CD4-positive, alpha-beta T cell treated with Interleukin-2 at 100 ng/mL for 4 hours (primary cell): Measurements from ENCODE around the gene SMG5.
"Not testable (repeated sequence)": the region's sequence is repeated elsewhere in the genome, so short reads cannot be mapped to it uniquely, and the experiment has no call there.

Experiments
- DNase-seq: peaks from one replicate; pipeline ENCODE4 v3.0.0-alpha.2; 2020; ENCODE audit warnings: low spot score

Gene SMG5

GRCh38 chr1:156282479-156283222 lies at the start of gene SMG5:
Gene SMG5, minus strand, starts transcription at chr1:156282825. Its CDS starts 145 bp downstream, at chr1:156282680.
- DNase-seq = peak; percentile 98

DNA sequence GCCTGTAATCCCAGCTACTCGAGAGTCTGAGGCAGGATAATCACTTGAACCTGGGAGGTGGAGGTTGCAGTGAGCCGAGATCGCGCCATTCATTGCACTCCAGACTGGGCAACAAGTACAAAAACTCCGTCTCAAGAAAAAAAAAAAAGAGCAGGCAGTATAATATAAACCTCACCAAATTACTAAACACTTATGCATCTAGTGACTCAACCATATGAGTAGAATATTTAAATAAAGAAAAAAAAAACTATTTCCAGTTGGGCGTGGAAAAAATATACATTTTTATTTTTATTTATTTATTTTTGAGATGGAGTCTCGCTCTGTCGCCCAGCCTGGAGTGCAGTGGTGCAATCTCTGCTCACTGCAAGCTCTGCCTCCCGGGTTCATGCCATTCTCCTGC lies 40.6 kb upstream of the SMG5 start:
- not testable (repeated sequence) for DNase-seq

DNA sequence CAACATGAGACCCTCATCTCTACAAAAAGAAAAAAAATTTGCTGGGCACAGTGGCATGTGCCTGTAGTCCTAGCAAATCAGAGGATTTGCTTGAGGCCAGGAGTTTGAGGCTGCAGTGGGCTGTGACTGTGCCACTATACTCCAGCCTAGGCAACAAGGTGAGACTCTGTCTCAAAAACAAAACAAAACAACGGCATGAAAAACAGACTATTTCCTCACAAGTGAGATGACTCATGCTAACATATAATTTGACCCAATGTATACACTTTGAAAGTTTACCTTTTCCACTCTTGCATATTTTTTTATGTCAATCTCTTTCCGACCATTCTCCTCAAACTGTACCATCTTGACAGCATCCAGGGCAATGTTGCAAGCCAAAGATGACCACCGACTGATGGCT lies 37.9 kb upstream of the SMG5 start:
- no peak for DNase-seq

GRCh38 chr1:156319664-156320063 lies 37.0 kb upstream of the SMG5 start:
- peak; percentile 34 for DNase-seq

DNA sequence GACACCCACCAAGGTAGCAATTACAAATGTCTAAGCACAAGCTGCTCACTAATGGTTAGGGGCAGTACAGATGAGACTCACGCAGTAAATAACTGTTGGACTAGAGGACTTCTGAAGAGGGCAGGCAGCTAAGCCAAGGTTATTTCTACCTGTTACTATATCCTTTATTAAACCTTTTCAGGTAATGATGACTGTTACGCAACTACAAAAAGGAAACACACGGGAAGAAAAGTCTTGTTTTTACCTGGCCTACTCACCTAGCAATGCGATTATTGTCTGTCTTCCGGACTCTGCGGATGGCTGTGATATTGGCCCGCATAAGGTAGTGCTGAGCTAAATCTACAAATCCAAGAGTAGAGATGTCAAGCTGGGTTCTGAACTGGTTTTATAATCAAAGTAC lies 34.3 kb upstream of the SMG5 start:
- no peak for DNase-seq

DNA sequence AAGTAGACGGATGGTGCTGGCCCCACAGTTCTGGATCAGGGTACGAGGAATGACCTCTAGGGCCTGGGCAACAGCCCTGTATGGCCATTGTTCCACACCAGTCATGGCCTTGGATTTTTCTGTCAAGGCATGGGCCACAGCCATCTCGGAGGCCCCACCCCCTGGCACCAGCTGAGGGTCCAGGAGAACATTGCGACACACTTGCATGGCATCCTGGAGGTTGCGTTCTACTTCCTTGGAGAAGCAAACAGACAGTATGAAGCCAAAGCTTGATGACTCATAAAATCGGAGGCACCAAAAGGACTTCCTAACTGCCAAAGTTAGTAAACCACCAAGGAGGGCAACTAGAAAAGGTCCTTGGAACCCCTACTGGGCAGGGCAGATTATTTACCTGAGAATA lies 28.3 kb upstream of the SMG5 start:
- DNase-seq = no peak

DNA sequence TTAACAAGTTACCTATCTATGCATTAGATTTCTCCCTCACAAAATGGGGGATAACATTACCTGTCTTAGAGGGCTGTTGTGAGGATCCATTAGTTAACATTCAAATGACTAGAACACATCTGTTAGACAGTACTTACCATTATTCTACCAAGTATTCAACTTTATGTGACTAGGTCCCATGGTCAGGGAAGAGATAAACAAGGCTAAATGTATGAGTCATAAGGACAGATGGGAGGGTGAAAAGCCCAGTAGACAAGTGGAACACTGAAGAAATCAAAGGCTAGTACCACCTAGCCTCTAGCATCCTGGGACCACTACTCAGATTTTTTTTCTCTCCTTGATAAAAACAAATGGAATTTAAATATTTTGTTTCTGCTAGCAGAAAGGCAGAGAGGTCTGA lies 25.5 kb upstream of the SMG5 start:
- no peak for DNase-seq

DNA sequence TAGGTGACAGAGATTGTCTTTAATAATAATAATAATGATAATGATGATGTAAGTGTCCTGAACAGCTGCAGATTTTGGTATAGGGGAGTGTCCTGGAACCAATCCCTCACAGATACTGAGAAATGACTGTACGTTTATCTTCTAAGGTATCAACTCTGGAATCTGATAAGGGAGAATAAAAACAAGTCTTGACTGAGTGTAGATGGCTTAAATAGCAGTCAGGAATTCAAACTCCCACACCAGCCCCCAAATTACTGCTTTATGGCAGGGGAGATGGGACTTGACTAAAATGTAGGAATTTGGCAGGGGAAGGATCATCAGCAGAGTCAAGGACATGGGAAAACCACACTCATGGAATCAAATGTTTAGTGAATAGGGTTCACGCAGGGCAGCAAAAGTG lies 22.6 kb upstream of the SMG5 start:
- DNase-seq = no peak

DNA sequence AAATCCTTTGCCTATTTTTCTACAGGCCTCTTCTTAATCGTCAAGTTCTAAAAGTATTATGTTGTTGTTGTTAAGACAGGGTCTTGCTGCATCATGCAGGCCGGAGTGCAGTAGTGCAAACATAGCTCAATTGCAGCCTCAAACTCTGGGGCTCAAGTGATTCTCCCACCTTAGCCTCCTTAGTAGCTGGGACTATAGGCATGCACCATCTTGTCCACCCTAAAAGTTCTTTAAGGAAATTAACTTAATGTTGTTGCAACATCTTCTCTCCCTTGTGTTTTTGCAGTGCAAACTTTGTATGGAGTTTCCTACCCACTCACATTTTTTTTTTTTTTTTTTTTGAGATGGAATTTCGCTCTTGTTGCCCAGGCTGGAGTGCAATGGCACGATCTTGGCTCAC lies 20.6 kb upstream of the SMG5 start:
- DNase-seq = no peak

DNA sequence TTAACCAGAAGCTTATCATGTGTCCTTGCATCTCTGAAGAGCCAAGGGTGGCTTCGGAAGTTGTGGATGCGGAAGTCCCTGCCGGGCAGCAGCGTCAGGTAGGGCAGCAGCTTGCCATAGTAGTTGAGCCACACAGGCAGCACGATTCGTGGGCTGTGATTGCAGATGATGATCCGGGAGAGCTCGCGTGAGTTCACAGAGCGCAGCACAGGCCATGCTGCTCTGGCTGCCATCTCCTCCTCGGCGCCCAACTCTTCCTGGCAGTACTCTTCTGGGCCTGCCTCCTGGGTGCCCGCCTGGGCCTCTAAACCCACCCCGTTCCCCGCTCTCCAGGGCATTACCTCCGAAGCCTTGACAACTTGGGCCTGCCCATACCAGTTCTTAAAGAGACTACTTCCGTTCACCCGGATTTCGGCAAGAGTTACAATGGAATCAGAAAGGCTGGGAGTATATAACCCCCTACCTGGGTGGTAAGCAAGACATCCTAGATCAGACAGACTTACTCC lies 16.3 kb upstream of the SMG5 start, which contains the start of gene VHLL:
VHLL (minus strand) TSS at position 456 of the 506 bp plus-strand sequence; CDS start at position 338, 118 bp downstream.
- no peak for DNase-seq

- DNase-seq = peak; percentile 57
Observed at GRCh38 chr1:156295391-156295947, 12.8 kb upstream of the SMG5 start, which contains the start of gene GLMP. Gene GLMP, minus strand, starts transcription at chr1:156295679. Its CDS starts 34 bp downstream, at chr1:156295645.

DNA sequence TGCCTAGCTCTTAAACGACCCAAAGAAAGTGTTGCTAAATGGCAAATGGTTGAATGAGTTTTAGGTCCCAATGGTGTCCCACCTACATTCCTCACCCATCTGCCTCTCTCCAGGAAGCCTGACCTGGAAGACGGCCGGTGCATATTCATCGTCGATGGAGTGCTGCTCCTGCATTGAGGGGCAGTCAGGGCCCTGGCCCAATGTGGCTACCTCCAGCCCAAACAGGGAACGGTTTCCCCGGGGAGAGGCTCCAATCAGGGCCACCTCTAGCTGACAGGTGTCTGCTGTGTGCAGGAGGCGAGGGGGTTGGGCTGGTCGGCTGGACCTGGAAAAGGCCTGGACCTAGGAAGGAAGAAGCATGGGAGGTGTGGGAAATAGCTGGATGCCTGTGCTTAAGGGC lies 11.3 kb upstream of the SMG5 start:
- no peak for DNase-seq

GRCh38 chr1:156293098-156293434 lies 10.4 kb upstream of the SMG5 start:
- DNase-seq = no peak

DNA sequence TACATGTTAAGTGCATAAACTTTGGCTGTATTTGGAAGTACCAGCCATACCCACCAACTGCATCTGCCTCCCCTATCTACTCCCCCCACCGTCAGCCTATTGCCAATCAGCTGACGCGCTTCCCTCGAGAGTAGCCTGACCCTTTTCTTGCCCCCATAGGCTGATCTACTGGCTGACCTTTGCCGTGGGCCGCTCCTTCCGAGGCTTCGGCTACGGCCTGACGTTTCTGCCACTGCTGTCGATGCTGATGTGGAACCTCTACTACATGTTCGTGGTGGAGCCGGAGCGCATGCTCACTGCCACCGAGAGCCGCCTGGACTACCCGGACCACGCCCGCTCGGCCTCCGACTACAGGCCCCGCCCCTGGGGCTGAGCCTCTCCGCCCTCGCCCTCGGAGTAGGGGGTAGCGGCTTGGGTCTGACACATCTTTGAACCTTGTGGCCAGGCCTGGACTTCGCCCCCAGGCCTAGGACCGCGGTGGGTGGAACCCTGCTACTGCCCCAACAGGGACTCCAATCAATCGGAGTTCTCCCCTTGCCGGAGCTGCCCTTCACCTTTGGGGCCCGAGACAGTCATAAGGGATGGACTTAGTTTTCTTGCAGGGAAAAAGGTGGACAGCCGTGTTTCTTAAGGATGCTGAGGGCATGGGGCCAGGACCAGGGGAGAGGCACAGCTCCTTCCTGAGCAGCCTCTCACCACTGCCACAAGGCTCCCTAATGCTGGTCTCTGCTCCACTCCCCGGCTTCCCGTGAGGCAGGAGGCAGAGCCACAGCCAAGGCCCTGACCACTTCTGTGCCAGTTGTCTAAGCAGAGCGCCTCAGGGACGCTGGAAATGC lies 8.8 kb upstream of the SMG5 start:
- DNase-seq = no peak

DNA sequence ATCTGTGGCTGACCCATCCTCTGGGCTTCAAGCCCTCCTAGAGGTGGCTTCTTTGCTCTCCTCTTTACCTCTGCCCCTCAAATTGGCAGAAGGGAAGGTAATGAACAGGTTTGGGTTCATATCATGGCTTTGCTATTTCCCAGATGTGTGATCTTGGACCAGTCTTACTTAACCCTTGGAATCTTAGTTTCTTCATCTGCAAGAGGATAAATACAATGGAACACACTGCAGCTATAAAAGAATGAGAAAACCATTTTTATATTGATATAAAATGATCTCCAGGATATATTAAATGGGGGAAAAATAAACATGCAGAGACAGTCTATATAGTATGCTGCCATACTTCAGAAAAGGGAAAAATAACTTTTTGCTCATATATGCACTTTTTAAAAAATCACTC lies 7.2 kb upstream of the SMG5 start:
- DNase-seq = no peak

GRCh38 chr1:156286061-156286460 lies 3.4 kb upstream of the SMG5 start:
- DNase-seq = no peak

- no peak for DNase-seq
Observed at GRCh38 chr1:156285437-156285836, 2.8 kb upstream of the SMG5 start.

DNA sequence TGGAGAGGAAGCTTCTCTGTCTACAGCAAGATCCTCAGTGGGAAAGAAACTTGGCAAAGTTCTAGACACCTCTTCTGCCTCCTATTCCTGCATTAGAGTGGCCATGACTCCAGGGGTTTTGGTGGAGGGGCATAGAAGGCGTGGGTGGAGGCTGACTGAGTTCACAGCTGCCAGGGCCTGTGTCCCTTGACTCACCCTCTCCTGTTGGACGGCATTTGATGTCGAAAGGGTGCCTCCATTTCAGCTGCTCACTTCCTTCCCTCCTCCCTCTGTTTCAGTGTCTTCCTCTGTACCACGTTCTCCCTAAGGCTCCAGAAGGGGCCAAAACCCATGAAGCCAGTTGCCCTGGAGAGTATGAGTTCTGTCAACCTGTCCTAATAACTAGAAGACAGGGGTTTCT lies 2.1 kb upstream of the SMG5 start:
- DNase-seq = no peak

DNA sequence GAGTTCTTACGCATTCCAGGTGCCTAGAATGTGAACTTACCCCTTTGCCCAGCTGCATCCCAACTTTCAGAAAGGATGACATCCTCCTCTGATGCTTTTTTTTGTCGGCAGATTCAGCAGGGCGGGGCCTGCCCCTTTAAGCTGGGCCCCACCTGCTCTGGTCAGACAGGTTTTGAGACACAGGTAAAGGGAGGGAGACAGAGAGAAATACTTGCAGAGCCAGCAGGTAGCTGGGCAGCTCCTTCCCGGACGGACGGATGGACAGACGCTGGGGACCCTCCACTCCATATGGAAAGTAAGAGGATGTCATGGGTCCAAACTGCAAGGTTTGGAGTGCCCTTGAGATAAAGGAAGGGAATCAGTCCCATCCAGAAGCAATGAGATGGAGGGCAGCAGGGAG lies 1.5 kb upstream of the SMG5 start, which contains the start of gene TMEM79:
TMEM79 (plus strand) TSS at position 214 of the 400 bp plus-strand sequence. CDS start 902 bp downstream, outside the sequence.
- DNase-seq = no peak

DNA sequence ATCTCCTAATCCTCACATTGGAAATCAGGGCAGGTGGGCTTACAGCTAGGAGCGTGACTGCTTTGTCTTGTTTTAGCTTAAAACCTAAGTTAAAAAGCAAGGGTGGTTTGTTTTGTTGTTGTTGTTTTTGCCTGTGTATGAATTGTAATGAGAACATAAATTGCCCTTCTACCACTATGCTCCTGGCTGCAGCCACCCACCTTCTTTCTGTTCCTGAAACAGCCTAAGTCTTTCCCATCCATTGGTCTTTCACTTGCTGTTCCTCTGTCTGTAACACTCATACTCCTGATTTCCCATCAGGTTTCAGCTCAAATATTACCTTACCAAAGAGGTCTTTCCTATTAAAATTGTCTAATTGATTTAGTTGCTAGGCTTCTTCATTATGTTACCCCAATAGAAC lies 896 bp upstream of the SMG5 start:
- no peak for DNase-seq

DNA sequence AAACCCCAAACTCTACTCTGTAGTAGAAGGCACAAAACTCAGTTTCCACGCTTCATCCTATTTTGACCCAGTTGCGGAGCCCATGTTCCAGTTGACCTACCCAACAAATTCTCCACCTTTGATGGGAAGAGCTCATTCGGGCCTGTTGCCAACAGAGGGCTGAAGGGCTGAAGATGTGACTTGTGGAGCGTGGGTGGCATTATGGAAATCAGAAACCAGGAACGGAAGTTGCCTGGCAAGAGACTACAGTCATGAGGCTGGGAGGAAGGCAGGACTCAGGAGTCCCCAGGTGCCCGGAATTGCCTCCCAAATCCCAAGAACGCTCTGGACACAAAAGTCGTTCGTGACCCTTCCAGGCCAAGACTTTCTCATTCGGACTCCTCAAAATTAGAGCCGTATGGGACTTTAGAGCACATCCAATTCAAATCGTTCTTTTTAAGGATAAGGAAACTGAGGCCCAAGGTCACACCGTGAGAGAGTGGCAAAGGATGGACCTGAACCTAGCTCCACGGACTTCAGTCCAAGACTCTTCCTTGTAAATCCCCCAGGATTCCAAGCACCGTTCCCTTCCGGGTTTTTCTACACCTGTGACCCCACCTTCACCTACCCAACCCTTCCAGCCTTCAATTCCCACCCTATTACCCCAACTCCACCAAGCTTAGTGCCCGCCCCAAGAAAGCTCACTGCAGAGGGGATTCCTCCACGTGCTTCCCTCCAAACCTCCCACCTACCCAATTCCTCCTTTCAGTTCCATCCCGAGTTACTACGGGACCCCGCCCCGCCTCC lies 739 bp downstream of the SMG5 start:
- no peak for DNase-seq

GRCh38 chr1:156281281-156281680 lies 1.3 kb downstream of the SMG5 start:
- DNase-seq = peak; percentile 19
